CD14-positive monocyte (primary cell): Measurements from ENCODE around the gene CGRRF1. TPM values are rescaled to one million over a fixed set of nuclear protein-coding genes. Genes with fewer than 3 reads are reported as not detected.
A peak's percentile ranks its signal among the peaks of the same experiment; 100 is the strongest.

Experiments used
- DNase-seq, 3 donors: peaks; one replicate each; pipeline ENCODE4 v3.0.0-alpha.2; 2011 to 2022
- H2AFZ ChIP-seq: 2 replicates; pipeline ENCODE4 v1.6.0; 2012; ENCODE audit warnings: mild to moderate bottlenecking, low read depth, low read length, inconsistent platforms; ENCODE audit not compliant: insufficient read depth, poor library complexity, severe bottlenecking
- H3K27ac ChIP-seq, 2 donors: 1 replicate in 1 of 2; 2 replicates in 1 of 2; pipeline ENCODE4 v1.5.1; 2012 to 2013; ENCODE audit warnings: low read length in 2 of 2, control low read depth in 1 of 2, inconsistent platforms in 1 of 2, low read depth in 1 of 2, mild to moderate bottlenecking in 1 of 2
- H3K27me3 ChIP-seq, 2 donors: one replicate each; pipeline versions ENCODE4 v1.6.0 to v1.6.1; 2011 to 2013; ENCODE audit warnings: low read length in 2 of 2; ENCODE audit not compliant: control insufficient read depth in 2 of 2, insufficient read depth in 2 of 2
- H3K36me3 ChIP-seq, 2 donors: replicated peaks in 1 of 2; 1 replicate in 1 of 2; 2 replicates in 1 of 2; pipeline versions ENCODE4 v1.5.1 to v1.6.1; 2012 to 2013; ENCODE audit warnings: low read length in 2 of 2, control low read depth in 1 of 2, inconsistent platforms in 1 of 2, mild to moderate bottlenecking in 1 of 2; ENCODE audit not compliant: insufficient read depth in 2 of 2, control insufficient read depth in 1 of 2
- H3K4me1 ChIP-seq, 2 donors: 1 replicate in 1 of 2; 2 replicates in 1 of 2; pipeline versions ENCODE4 v1.5.1 to v1.6.1; 2012 to 2013; ENCODE audit warnings: low read length in 2 of 2, control low read depth in 1 of 2, inconsistent platforms in 1 of 2, mild to moderate bottlenecking in 1 of 2, moderate library complexity in 1 of 2; ENCODE audit not compliant: insufficient read depth in 2 of 2, control insufficient read depth in 1 of 2
- H3K4me2 ChIP-seq: replicated peaks from 2 replicates; pipeline ENCODE3; 2012; ENCODE audit warnings: low read length, moderate library complexity, mild to moderate bottlenecking; ENCODE audit not compliant: poor library complexity, severe bottlenecking; ENCODE audit errors: extremely low read depth
- H3K4me3 ChIP-seq, 3 experiments: fragments of 200-600 bp in 1 of 3; sonication (generic) in 1 of 3; replicated peaks in 1 of 3; 1 replicate in 2 of 3; 2 replicates in 1 of 3; pipeline ENCODE4 v1.5.1; 2011 to 2013; ENCODE audit warnings: low read length in 3 of 3, mild to moderate bottlenecking in 3 of 3, control low read depth in 2 of 3, low read depth in 2 of 3, inconsistent platforms in 1 of 3, moderate library complexity in 1 of 3
- H3K79me2 ChIP-seq: 2 replicates; pipeline ENCODE4 v1.6.0; 2012; ENCODE audit warnings: mild to moderate bottlenecking, control low read depth, inconsistent platforms, low read length, moderate library complexity; ENCODE audit not compliant: insufficient read depth
- H3K9ac ChIP-seq: 2 replicates; pipeline ENCODE4 v1.6.0; 2017; ENCODE audit warnings: low read length, mild to moderate bottlenecking; ENCODE audit not compliant: insufficient read depth, poor library complexity, severe bottlenecking
- H3K9me3 ChIP-seq, 2 donors: replicated peaks in 1 of 2; 1 replicate in 1 of 2; 2 replicates in 1 of 2; pipeline versions ENCODE4 v1.5.1 to v1.6.1; 2012 to 2013; ENCODE audit warnings: low read length in 2 of 2, control low read depth in 1 of 2; ENCODE audit not compliant: control insufficient read depth in 1 of 2, insufficient read depth in 1 of 2
- H4K20me1 ChIP-seq: 2 replicates; pipeline ENCODE4 v1.6.0; 2012; ENCODE audit warnings: mild to moderate bottlenecking, low read length, control low read depth, moderate library complexity; ENCODE audit not compliant: insufficient read depth
- H3K27ac Mint-ChIP-seq, 7 donors: one replicate each; pipeline ENCODE4 v1.8.0; 2020; ENCODE audit warnings: mild to moderate bottlenecking in 7 of 7, mixed read lengths in 7 of 7, moderate library complexity in 6 of 7, inconsistent platforms in 2 of 7
- H3K27me3 Mint-ChIP-seq, 3 donors: one replicate each; pipeline ENCODE4 v1.8.0; 2021 to 2022; ENCODE audit warnings: low read depth in 3 of 3, mild to moderate bottlenecking in 3 of 3, mixed read lengths in 3 of 3, moderate library complexity in 3 of 3, inconsistent platforms in 1 of 3
- H3K36me3 Mint-ChIP-seq, 2 donors: one replicate each; pipeline ENCODE4 v1.8.0; 2020; ENCODE audit warnings: mixed read lengths in 2 of 2, inconsistent platforms in 1 of 2, mild to moderate bottlenecking in 1 of 2
- H3K4me1 Mint-ChIP-seq: one replicate; pipeline ENCODE4 v1.8.0; 2020; ENCODE audit warnings: mild to moderate bottlenecking, mixed read lengths
- H3K4me3 Mint-ChIP-seq, 2 donors: one replicate each; pipeline ENCODE4 v1.8.0; 2020; ENCODE audit warnings: mild to moderate bottlenecking in 2 of 2, mixed read lengths in 2 of 2, moderate library complexity in 1 of 2
- H3K9me3 Mint-ChIP-seq, 7 donors: one replicate each; pipeline ENCODE4 v1.8.0; 2020 to 2022; ENCODE audit warnings: mixed read lengths in 7 of 7, mild to moderate bottlenecking in 6 of 7, moderate library complexity in 6 of 7, inconsistent platforms in 2 of 7
- WGBS: methylation state at CpG from one replicate; pipeline ENCODE4 v1.1.5; 2013; ENCODE audit warnings: missing lambda C conversion rate; ENCODE audit not compliant: insufficient coverage; 5-methylcytosine and 5-hydroxymethylcytosine counted together
- intact Hi-C, 2 donors: fragments of 100-400 bp; cut with micrococcal nuclease; formaldehyde crosslinking; loops; one replicate each; pipeline versions ENCODE4 v1.15.0 to v1.15.1; 2023
- polyA plus RNA-seq, 3 donors: library from polyadenylated mRNA; depleted of rRNA in 1 of 3; unstranded in 2 of 3; stranded (reverse) in 1 of 3; fragments of 300-500 nt in 2 of 3; fragments of >200 nt in 1 of 3; fragmentation: Illumina TruSeq in 2 of 3; gene quantifications; 1 replicate in 2 of 3; 2 replicates in 1 of 3; pipeline ENCODE4 v1.2.3, GENCODE V29; 2012 to 2021
- TF ChIP-seq, protein P1 (sequence below): fragments of 200-600 bp; IDR thresholded peaks from one replicate; pipeline ENCODE4 v1.8.0; 2022; ENCODE audit warnings: antibody characterized with exemption, mild to moderate bottlenecking

Gene CGRRF1
- polyA plus RNA-seq, 3 donors, result 5.8 to 19.4 (median 18.6) TPM

DNA sequence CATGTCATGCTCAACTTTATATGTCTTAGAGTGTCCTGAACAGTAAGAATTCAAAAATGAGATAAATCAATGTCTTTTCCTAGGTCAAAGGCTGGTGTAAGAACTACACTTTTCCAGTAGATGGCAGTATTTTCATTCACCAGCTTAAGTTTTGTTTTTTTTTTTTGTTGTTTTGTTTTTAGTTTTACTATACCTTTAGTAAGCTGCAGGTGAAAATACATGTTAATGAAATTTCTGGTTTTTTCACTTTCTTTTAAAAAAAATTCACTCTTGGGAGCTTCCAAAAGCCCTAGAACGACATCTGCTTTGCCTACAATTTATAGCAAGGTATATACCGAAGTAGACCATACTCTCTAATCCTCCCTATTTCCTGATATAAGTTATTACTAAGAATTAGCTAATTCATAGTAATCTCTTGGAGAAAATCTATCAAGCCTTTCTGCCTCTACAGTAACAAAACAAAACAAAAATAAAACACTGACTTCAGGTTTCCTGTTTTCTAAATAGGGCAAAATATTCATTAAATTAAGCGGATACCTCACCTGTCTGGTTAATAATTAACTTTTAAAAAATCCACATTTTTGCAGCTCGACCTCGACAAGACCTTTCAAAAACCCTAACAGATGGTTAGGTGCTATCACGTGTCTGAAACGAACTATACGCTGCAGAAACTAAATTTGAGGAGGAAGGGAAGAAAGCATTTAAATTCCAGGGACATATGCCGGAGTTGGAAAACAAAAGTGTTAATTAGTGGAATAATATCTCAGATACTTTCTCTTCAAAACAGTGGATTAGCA, 54.6 kb downstream of the CGRRF1 start:
- Mint-ChIP-seq H3K27ac (no peak overlapping the region), H3K27me3 (peaks cover 37 to 54% (median 48%) of the 10 kb centered on the region in 3 donors), H3K9me3 (peaks cover 0 to 10% (median 2%) of the 10 kb centered on the region in 7 donors), H3K4me3 (peak overlapping the region; percentile 88 to 92), H3K36me3 (peaks cover 2 to 10% of the 10 kb centered on the region in 2 donors), H3K4me1 (peaks cover 25% of the 10 kb centered on the region)
- peaks cover 0 to 6% of the 10 kb centered on the region in 2 donors for H3K9me3 ChIP-seq
- TF ChIP-seq, protein P1, sequence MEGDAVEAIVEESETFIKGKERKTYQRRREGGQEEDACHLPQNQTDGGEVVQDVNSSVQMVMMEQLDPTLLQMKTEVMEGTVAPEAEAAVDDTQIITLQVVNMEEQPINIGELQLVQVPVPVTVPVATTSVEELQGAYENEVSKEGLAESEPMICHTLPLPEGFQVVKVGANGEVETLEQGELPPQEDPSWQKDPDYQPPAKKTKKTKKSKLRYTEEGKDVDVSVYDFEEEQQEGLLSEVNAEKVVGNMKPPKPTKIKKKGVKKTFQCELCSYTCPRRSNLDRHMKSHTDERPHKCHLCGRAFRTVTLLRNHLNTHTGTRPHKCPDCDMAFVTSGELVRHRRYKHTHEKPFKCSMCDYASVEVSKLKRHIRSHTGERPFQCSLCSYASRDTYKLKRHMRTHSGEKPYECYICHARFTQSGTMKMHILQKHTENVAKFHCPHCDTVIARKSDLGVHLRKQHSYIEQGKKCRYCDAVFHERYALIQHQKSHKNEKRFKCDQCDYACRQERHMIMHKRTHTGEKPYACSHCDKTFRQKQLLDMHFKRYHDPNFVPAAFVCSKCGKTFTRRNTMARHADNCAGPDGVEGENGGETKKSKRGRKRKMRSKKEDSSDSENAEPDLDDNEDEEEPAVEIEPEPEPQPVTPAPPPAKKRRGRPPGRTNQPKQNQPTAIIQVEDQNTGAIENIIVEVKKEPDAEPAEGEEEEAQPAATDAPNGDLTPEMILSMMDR, result peak; percentile 94
- no peak overlapping the region for H3K27ac ChIP-seq
- H3K27me3 ChIP-seq, result peaks cover 23 to 50% of the 10 kb centered on the region in 2 donors
- peak overlapping the region in 1 of 3 experiments; percentile 84 for H3K4me3 ChIP-seq
- no peak overlapping the region for H3K9ac ChIP-seq
- intact Hi-C loops, result loop anchor here (2.0 to 5.0 kb wide), 3 partner anchors 209 to 243 kb away; no protein-coding TSS in a partner anchor
- DNase-seq, result peak in 2 of 3 donors; percentile 45 to 50
- H4K20me1 ChIP-seq, result no peaks in the 10 kb centered on the region
- H3K4me2 ChIP-seq, result peak overlapping the region; percentile 99
- no peak overlapping the region for H2AFZ ChIP-seq
- H3K79me2 ChIP-seq, result no peaks in the 10 kb centered on the region
- WGBS, result no CpG with 5 or more reads among the region's 9 CpGs
- peaks cover 37 to 46% of the 10 kb centered on the region in 2 donors for H3K4me1 ChIP-seq
- no peaks in the 10 kb centered on the region for H3K36me3 ChIP-seq

DNA sequence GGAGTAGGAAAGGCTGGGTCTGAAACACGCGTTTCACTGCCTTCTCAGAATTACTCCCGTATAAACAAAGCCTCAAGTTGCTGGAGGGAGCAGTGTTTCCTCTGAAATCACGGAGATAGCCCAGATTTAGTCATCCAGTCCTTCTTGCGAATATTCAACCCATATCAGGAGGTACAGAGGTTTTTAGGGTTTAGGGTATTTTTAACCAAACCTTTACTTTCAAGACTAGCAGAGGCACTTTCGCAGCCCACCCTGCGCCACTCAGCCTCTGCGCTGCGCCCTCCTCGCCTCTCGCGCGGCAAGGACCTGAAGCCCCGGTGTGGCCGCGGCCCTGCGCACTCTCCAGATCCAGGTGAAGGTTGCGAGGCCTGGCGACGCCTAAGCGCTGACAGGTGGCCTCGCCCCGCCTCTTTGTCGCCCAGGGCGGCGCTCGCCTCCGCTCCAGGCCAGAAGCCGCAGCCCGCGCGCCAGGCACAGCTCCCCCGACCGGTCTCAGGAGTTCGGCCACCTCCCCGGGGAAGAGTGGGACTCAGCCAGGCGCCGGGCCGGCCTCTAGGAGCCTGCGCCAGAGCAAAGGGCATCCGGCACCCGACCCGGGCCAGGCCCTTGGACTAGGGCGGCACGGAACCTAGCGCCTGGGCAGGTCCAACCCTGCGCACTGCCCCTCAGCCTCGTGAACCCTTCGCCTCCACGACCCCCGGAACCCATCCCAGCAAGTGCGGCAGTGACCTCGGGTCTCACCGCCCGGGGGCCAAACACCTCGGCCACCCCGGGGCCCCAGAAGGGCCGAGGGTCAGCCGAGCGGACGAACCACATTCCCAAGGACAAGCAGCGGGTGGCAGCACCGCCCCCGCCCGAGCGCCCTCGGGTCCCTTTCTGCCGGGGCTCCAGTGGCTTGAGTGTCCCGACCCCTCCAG, 55.4 kb downstream of the CGRRF1 start:
- intact Hi-C loops, result loop anchor here (2.0 to 5.0 kb wide), 3 partner anchors 208 to 242 kb away; no protein-coding TSS in a partner anchor
- Mint-ChIP-seq H3K4me3 (peak overlapping the region; percentile 88 to 92), H3K4me1 (peaks cover 28% of the 10 kb centered on the region), H3K27ac (peak overlapping the region in 3 of 7 donors; percentile 30 to 70 (median 40)), H3K9me3 (peaks cover 0 to 12% (median 2%) of the 10 kb centered on the region in 7 donors), H3K27me3 (peaks cover 44 to 58% (median 55%) of the 10 kb centered on the region in 3 donors), H3K36me3 (peaks cover 2 to 10% of the 10 kb centered on the region in 2 donors)
- H3K27ac ChIP-seq, result peak overlapping the region in 1 of 2 donors; percentile 12
- H4K20me1 ChIP-seq, result no peaks in the 10 kb centered on the region
- peak in 2 of 3 donors; percentile 18 to 28 for DNase-seq
- peak overlapping the region; percentile 63 for H3K9ac ChIP-seq
- H3K9me3 ChIP-seq, result peaks cover 0 to 6% of the 10 kb centered on the region in 2 donors
- WGBS, result under 1% methylated on average over 64 of the region's 69 CpGs
- H3K4me2 ChIP-seq, result peak overlapping the region; percentile 99
- H2AFZ ChIP-seq, result peak overlapping the region; percentile 98
- no peaks in the 10 kb centered on the region for H3K36me3 ChIP-seq
- H3K27me3 ChIP-seq, result peaks cover 31 to 58% of the 10 kb centered on the region in 2 donors
- H3K4me1 ChIP-seq, result peaks cover 41 to 49% of the 10 kb centered on the region in 2 donors
- H3K4me3 ChIP-seq, result peak overlapping the region; percentile 59 to 84 (median 69)
- TF ChIP-seq, protein P1, result no peak
- no peaks in the 10 kb centered on the region for H3K79me2 ChIP-seq
